T1000 (cell line): Measurements from ENCODE around the gene MAMDC4.
"Not testable (repeated sequence)": the region's sequence is repeated elsewhere in the genome, so short reads cannot be mapped to it uniquely, and the experiment has no call there.

Experiments
- DNase-seq: peaks from one replicate; lab custom pipeline; 2025; ENCODE audit warnings: mixed read lengths; lab: John Stamatoyannopoulos, UW

The MAMDC4 gene

DNA sequence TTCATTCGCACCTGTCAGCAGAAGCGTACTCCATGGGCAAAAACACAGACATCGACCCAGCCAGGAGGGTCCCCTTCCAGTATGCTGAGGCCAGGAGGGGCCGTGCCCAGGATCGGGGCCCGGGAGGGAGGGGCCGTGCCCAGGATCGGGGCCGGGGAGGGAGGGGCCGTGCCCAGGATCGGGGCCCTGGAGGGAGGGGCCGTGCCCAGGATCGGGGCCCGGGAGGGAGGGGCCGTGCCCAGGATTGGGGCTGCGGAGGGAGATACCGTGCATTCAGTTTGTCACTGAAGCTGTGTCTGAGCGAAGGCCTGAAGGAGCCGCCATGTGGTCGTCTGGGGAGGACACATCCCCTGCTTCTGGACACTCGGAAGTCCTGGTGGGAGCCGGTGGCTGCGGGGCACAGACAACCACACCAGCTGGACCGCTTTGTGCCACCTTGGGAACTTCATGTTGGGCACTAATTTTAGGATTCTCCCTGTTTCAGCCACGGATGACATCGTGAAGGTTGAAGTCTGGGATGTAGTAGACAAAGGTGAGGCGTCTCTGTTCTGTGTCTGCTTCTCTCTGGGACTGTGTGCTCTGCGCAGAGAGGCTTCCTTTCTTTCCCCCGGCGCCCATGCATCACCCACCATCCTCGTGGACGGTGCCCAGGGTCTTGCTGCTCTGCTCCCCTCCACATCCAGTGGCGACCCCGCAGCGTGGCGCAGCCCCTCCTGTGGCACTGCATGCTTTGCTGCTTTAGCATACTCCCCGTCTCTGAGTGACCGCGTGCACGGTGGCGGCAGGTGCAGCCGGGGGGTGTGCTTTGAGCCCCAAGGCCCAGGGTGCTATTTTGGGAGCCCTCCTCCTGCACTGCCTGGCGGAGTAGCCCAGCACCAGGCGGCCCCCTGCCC is 26.6 kb upstream of the MAMDC4 start:
- no peak for DNase-seq

DNA sequence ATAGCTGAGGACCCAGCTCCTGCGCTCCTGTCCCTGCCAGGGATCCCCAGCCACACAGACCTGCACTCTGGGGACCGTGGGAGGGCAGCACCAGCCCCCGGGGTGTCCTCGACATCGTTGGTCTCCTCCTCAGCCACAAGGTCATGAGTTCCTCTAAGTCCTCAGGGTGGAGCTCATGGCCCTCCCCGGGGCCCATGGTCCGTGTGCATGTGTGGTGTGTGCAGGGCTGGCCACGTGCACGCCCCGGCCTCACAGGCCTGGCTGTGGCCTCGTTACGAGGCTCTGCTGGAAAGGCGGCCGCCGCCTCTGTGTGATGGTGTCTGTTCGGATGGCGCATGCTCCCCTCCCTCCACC is 26.0 kb upstream of the MAMDC4 start:
- DNase-seq: no peak

DNA sequence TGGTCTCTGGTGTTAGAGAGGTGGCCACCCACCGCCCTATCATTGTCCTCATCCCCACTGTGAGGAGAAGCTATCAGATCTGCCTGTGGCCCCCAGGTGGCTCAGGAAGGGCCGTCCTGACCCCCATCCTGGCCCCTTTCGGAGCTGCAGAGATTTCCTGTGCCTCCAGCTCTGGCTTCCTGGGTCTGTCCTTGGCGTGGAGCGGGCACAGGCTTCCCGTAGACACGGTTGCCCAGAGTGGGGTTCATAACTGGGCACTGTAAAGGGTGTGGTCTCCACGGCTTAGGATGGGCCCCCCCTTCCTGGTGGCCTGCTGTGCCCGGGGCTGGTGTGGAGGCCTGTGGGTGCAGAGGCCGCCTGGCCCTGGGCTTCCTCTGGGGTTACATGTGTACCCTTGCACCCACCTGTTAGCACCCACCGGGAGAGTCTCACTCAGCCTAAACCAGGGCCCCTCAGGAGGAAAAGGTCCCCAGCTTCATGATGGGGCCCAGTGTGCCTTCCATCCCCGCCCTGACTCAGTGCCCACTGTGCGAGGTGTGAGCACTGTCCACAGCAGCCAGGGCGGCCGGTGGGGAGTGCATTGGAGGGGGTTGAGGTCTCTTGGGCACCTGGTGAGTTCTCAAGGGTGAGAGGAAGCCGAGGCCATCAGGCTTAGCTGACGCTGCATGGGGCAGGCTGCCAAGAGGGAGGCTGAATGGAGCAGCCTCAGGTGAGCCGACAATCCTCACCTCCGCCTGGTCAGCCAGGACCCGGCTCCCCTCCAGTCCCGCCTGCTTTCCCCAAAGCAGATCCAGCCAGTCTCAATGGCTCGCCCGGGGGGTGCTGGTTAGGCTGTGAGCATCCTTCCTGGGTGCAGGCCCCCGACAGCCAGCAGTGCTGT is 25.2 kb upstream of the MAMDC4 start:
- no peak for DNase-seq

DNA sequence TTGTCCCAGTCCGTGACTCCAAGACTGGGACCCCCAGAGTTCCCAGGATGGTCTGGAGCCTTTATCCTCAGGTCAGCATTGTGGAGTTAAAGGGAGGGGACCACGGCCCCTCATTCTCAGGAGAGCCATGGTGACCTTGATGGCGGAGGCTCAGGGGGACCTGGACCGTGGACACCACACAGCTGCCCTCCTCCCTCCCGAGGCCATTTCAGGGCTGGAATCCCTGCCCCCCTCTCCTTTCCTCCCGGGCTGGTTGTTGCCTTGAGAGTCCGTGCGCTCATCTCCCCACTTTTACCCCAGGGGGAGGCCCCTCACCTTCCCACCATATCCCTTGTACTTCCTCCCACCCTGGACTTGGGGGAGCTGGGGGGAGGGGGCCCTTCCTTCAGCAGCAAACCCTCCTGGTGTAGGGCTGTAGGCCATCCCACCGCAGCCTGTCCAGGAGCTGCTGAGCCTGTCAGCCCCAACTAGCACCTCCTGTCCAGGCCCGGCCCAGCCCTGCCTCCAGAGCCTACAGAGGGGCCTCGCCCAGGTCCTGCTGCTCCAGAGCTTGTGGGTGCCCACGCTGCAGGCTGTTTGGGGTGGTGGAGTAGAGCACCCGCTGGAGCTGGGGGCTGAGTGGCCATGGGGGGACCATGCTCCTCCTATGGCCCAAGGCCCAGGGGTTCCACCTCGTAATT is 24.2 kb upstream of the MAMDC4 start:
- DNase-seq: no peak

DNA sequence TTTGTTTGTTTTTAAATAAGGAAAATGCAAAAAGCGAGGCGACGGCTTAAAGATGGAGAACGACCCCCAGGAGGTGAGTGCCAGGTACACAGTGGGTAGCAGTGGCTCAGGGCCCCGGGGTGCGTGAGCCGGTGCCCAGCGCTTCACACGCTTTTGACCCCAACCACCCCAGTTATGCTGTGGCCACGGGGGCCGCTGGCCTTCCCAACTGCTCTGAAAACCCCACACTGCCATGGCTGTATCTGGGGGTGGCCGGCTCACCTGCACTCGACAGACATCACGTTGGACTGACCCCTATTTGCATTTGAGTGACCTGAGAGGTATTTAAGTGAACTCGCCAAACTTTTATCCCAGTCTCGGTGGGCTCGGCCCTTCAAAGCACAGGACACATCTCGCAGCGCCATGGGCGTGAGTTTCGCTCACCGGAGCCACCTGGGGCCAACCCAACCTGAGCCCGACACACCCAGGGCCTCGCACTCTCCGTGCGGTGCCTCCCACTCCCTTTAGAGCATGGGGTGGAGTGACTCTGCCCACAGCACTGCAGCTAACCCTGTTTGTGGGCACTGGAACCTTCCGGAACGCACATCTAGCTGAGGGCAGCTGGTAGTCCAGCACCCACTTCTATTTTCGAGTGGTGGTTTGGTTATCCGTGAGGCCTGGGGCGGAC is 23.5 kb upstream of the MAMDC4 start:
- no peak for DNase-seq

DNA sequence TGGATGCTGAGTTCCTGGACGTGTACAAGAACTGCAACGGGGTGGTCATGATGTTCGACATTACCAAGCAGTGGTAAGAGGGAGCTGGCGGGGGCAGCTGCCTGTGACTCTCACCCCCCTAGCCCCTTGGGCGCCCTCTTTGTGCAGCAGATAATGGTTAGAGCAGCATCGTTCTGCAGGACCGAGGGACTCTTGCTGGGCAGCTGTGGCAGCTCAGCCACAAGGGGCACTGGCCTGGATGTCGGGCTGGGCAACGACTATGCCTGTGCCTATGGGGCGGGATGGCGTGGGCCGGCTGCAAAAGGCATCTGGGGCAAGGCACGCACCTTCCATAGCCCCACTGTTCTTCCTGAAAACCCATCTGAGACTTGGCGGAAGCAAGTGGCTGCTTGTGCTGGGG is 22.7 kb upstream of the MAMDC4 start:
- DNase-seq: no peak

DNA sequence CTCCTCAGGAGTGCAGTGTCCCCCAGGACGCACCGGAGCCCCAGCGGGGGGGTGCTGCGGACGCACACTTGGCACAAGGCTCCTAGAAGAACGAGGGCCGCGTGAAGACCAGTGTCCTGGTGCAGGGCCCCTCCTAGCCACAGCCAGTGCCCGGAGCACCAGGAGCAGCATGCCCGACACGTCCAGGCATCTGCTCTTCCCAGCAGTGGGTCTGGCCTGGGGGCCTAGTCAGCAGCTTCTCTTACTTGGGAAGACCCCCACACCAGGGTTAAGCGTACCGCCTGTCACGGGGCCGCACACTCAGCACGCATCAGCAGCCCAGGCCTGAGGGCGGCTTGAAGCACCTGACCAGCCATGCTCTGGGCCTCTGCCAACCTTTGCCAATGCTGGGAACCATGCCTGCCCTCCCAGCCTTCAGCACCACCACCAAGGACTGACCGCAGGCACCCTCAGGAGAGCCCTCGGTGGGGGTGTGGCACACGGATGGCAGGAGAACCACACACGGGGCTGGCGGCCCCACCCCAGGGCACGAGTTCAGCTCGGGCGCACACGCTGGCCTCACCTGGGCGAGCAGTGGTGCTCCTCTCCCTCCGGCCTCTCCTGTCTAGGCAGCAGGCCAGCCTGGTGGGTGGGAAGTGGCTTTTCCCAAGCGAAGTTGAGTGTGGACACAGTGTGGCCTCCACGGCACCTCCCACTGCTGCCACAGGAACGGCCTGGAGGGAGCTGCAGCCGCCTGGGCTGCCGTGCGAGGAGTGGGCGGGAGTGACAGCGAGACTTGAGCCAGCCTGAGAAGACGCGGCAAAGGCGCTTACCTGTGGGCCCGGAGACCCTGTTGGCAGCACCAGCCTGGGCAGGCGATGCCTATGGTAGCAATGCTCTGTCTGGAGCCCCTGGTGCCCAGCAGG is 21.9 kb upstream of the MAMDC4 start:
- DNase-seq: no peak

DNA sequence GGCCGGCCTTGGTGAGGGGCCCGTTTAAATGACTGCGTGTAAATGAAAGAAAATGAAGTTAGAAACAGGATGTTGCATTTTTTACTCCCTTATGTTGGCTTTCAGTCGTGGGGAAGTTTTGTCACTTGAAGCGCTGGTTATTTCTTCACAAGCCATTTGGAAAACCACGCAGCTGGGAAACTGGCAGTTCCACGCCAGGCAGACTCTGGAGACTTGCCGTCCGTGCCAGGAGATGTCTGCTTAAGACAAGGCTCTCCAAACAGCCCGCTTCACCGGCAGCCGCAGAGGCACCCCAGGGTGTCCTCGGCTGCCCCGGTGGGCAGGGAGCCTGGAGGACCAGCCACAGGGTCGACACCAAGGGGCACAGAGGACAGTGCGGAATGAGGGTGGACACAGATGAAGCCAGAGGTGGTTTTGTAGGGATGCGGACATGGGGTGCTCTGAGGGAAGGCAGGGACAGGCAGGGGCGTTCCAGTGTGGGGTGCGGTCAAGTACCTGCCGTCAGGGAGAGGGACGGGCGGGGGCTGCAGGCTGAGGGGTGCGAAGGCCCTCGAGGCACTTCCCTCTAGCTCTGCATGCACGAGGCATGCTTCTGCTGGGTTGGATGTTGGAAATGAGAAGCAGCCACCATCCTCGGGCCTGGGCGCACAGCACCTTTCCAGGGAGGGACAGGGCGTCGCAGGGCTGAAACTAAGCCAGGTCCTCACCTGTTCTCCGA is 21.0 kb upstream of the MAMDC4 start:
- no peak for DNase-seq

DNA sequence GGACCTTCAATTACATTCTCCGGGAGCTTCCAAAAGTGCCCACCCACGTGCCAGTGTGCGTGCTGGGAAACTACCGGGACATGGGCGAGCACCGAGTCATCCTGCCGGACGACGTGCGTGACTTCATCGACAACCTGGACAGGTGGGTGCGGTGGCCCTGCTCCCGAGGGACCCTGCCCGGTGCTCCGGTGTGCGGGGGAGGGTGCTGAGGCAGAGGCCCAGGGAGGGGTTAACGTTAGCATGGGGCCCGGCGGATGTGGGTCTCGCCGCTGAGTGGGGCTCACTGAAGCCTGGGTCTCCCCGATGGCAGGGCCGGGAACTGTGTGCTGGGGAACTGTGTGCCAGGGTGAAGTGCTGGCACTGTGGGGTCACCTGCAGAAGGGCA is 20.4 kb upstream of the MAMDC4 start:
- no peak for DNase-seq

DNA sequence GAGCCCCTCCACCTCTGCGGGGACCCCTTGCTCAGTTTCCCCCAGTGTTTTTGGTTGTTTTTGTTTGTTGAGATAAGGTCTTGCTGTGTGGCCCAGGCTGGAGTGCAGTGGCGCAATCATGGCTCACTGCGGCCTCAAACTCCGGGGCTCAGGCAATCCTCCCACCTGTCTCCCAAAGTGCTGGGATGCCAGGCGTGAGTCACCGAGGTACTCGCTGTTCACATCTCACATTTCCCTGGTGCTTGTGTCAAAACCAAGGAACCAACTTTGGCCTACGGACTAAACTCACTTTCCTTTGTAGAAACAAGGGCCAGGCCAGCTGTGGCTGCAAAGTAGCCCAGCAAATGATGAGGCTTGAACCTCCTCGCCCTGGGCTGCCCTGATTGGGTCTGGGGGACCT is 19.6 kb upstream of the MAMDC4 start:
- no peak for DNase-seq

DNA sequence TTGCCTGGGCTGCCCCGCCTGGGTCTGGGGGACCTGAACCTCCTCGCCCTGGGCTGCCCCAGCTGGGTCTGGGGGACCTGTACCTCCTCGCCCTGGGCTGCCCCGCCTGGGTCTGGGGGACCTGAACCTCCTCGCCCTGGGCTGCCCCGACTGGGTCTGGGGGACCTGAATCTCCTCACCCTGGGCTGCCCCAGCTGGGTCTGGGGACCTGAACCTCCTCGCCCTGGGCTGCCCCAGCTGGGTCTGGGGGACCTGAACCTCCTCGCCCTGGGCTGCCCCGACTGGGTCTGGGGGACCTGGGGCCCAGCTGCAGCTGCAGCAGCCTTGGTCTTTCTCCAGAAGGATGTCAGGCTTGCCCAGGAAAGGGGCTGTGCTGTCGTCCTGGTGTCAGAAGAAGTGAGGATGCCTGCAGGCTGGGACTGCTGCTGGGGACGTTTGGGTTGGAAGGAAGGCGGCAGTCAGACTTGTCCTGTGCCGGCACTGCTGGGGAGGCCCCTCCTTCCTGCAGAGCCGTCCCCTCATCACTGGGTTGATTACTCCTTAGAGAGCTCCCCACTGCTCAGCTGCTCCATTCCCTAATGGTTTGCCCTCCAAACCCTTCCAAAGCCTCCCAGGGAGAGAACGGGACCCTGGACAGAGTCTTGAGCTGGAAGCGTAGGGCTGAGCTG is 18.6 kb upstream of the MAMDC4 start:
- DNase-seq: not testable (repeated sequence)

DNA sequence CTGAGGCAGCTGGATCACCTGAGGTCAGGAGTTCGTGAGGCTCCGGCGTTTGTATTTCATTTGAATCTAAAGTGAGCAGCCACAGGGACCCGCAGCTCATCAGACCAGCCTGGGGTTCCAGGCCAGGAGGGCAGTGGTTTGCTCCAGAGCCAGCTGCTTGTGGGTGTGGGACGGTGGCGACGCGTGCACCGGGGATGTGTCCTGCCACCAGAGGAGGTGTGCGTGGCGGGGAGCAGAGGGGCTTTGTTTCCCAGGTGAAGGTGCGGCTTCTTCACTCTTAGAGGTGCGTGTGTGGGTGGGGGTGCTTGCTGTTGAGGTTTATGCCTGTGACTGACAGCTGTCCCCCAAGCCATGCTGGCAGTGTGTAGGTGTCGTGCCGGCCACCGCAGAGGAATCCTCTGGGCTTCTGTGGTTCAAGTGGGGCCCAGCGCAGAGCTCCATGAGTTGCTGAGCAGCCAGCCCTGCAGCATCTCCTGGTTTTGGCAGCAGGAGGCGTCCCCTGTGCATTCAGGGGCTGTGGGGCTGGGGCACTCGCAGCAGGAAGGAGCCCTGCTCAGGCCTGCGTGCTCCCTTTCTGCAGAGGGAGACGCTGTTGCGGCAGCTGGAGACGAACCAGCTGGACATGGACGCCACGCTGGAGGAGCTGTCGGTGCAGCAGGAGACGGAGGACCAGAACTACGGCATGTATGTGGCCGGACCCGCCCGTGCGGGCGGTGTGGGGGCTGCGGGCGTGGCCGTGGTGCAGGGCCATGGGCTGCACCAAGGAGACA is 16.8 kb upstream of the MAMDC4 start:
- DNase-seq: no peak

DNA sequence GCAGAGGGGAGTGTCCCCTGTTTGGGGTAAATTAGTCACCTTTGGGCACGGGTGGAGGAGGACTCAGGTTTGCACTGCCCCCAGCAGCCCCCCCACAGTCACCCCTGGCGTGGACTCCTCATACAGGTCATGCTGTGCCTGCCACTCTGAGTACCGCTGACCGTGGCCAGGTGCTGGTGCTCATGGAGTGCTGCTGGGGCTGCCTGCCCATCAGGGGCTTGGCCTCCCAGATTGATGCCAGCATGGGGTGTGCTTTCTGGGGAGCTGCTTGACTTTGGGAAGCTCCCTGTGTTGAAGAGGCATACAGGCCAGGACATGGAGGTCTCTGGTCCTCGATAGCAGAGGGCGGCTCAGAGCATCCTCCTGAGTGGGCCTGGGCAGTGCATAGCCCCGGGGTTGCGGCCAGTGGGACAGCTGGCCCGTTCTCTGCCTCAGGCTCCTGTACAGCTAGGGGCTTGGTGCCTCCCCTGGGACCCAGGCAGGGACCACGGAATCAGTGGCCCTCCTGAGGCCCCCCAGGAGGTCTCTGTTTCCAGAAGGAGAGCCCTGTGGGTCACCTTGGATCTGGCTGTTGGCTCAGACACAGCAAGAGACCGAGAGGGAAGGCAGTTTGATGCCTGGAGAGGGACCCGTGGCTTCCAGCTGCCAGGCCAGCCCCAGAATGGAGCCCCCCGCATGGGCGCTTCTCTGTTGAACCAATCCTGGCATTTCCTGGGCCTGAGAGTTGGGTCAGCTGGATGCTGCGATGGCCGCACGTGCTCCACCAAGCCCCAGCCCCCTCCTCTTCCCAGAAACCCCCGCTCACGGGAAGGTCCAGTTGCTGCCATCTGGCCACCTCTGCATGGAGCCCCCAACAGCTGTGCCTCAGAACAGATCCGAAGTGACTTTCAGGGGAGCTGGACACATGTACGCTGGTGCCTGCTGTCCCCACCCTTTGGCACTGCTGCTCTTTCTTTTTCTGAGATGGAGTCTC is 15.9 kb upstream of the MAMDC4 start:
- no peak for DNase-seq

DNA sequence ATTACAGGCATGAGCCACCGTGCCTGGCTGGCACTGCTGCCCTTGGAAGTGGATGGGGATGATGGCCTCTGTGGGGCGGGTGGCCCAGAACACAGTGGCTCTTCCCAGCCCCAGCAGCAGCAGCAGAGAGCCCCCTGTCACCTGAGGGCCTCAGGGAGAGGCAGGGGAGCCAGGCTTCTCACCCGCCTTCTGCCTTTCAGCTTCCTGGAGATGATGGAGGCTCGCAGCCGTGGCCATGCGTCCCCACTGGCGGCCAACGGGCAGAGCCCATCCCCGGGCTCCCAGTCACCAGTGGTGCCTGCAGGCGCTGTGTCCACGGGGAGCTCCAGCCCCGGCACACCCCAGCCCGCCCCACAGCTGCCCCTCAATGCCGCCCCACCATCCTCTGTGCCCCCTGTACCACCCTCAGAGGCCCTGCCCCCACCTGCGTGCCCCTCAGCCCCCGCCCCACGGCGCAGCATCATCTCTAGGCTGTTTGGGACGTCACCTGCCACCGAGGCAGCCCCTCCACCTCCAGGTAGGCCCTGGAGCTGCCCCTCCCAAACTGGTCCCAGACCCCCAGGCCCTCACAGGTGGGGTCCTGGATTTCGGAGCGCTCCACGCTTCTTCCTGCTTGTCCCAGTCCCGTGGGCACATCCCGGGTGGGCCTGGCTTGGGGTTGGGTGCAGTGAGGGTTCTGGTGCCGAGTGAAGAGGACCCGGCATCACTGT is 14.8 kb upstream of the MAMDC4 start:
- no peak for DNase-seq

DNA sequence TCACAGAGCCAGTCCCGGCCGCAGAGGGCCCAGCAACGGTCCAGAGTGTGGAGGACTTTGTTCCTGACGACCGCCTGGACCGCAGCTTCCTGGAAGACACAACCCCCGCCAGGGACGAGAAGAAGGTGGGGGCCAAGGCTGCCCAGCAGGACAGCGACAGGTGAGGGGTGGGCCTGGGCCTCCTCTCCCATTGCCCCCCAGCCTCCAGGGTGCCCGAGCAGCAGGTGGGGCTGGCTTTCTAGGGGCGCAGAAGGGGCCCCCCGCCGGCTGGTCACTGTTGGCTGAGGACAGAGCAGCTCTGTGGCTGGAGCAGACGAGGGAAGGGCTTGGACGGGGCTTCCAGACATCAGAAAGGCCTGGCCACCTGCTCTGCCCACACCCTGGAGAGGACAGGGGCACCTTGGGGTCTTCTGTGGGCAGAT is 14.3 kb upstream of the MAMDC4 start:
- DNase-seq: not testable (repeated sequence)

DNA sequence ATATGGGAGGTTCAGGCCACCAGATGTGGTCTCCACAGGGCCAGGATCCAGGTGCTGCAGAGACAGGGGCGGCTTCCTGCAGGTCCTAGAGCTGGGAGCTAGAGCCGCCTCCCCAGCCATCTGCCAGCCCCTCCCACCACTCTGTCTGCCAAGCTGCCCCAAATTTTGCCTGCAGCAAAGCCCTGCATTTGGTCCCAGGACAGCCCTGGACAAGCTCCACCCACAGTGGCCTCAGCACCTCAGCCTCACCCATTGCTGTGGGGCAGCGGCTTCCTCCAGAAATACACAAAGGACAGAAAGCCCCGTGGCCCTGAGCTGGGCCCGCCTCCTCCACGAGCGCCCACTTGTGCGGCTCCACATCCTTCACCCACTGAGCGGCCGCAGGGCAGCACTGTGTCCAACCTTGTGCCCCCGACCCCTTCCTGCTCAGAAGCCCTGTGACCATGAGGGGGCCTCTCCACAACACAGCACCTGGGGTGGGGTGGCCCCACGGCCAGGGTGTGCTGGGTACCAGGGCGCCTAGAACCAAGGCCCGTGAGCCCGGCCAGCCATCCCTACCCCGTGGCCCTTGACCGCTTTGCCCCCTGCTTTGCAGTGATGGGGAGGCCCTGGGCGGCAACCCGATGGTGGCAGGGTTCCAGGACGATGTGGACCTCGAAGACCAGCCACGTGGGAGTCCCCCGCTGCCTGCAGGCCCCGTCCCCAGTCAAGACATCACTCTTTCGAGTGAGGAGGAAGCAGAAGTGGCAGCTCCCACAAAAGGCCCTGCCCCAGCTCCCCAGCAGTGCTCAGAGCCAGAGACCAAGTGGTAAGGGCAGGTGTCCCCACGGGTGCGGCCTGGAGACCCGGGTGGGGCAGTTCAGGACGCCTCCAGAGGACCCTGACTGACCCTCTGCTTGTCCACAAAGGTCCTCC is 13.6 kb upstream of the MAMDC4 start:
- no peak for DNase-seq
